Measurements from ENCODE around the gene EPRS1.
"Not testable (repeated sequence)": the region's sequence is repeated elsewhere in the genome, so short reads cannot be mapped to it uniquely, and the experiment has no call there.

Gene EPRS1

GRCh38 chr1:220040028-220040596, 6.2 kb downstream of the EPRS1 start:
- DNase-seq, result no peak

DNA sequence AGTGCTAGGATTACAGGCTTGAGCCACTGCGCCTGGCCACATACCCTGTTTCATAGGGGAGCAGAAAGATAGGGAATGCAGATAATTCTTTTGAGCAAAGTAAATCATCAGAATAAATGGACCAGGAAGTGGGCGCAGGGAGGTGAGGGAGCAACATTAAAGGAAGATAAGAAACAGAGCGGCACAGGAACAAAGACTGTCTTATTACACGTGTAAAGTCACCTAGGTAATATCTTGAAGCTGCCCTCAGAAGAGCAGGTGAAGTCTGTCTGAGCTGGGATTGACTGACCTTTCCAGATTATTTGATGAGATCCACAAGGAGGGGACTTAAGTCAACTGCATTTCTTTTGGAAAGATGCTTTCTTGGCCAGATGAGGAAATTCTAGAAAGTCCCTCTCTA, 7.7 kb downstream of the EPRS1 start:
- no peak for DNase-seq

DNA sequence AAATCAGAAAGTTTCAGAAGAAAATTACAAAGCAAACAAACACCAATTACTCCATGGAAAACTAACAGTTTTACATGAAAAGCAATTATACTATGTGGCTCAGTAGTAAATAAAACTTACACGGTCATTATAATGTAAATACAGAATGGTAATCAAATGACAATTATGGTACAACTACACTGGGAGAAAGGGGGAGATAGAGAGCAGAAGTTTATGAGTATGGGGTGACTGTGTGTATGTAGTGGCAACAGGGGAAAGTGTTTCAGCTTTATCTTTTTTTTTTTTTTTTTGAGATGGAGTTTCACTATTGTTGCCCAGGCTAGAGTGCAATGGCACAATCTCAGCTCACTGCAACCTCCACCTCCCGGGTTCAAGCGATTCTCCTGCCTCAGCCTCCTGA, 8.5 kb downstream of the EPRS1 start:
- not testable (repeated sequence) for DNase-seq

GRCh38 chr1:220032911-220033310, 13.4 kb downstream of the EPRS1 start:
- DNase-seq, result no peak

DNA sequence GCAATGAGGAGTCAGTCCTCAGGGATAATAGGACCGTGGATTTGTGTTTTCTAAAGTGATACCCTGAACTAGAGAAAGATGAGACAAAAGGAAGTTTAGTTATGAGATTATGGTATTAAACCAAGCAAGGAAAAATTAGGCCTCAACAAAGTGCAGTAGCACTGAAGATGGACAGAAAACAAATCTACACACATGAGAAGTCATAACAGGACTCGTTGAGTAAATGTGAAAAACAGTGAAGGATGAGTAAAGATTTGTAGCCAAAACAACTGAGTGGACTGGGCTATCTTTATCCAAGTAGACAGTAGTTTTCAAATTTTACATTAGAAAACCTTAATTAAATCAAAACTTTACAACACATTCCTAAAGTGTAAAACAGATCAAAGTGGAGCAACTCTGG, 15.0 kb downstream of the EPRS1 start:
- DNase-seq, result no peak

- no peak for DNase-seq
Observed at GRCh38 chr1:220028346-220028895, 17.9 kb downstream of the EPRS1 start.

GRCh38 chr1:220019071-220019470, 27.2 kb downstream of the EPRS1 start:
- DNase-seq, result no peak

DNA sequence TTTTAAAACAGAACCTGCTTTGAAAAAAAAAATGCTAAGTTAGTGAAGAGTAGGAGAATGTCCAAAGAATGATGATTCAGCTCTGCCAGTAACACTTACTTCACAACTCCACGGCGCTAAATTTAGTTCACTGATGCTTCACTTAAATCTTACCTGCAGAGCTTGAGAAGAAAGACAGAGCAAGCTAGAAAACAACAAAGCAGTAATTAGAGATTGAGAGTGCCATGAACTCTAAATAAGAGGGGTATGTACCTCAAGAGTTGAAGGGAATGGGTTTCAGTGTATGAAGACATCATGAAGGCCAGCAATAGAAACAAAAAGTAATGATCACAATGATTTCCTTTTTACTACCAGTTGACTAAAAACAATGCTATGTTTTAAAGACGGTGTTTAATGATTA, 32.8 kb downstream of the EPRS1 start:
- DNase-seq, result peak in 3 of 56 donors; percentile 5 to 7 (median 5)

GRCh38 chr1:220012259-220012658, 34.0 kb downstream of the EPRS1 start:
- DNase-seq, result no peak

- DNase-seq, result no peak
Observed at GRCh38 chr1:220011620-220012019, 34.7 kb downstream of the EPRS1 start.

DNA sequence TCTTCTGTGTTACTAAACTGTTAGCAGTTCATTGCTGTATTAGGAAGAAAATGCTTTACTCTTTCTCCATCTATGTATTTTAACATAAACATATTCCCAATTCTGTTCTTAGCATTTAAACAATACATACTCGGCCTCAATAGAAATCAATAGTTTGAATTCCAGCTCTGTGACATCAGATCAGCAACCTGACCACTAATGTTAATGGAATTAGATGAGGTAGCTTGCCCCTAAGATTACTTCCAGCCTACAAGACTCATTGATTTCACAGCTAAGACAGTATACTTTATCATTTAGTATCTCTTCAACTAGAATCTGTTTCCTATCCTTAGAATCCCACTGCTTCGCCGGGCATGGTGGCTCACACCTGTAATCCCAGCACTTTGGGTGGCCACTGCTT, 38.9 kb downstream of the EPRS1 start:
- DNase-seq, result no peak

- DNase-seq, result no peak
Observed at GRCh38 chr1:220005489-220005888, 40.8 kb downstream of the EPRS1 start.

GRCh38 chr1:220003610-220004299, 42.5 kb downstream of the EPRS1 start:
- DNase-seq, result no peak

GRCh38 chr1:220003015-220003414, 43.3 kb downstream of the EPRS1 start:
- DNase-seq, result no peak

DNA sequence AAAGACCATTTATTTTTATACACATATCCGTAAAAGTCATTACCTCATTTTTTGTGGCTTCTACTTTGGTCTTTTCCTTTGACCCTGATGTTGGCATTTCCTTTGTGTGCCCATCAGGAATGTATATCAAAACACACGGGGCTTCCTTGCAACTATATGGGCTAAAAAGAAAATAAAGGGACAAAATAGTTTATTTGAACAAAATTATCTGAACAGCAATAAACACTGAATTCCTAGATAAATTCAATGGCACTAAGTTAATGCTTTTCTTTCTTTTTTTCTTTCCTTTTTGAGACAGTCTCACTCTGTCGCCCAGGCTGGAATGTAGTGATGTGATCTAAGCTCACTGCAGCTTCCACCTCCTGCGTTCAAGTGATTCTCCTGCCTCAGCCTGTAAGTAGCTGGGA, 45.2 kb downstream of the EPRS1 start:
- DNase-seq, result no peak

DNA sequence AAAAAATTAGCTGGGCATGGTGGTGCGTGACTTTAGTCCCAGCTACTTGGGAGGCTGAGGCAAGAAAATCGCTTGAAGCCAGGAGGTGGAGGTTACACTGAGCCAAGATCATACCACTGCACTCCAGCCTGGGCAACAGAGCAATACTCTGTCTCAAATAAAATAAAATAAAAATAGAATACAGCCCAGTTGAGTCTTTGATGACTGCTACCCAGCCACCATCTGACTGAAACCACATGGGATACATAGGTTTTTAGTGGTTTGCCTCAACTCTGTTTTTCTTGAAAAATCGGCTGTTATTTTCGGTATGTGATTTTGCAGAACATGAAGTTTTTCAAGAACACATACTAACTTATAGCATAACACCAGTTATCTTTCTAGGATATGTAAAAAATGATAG, 46.5 kb downstream of the EPRS1 start:
- no peak for DNase-seq

All from nucleus accumbens (tissue), 56 donors.